ENCODE results near the gene FPGS. TPM values are rescaled to one million over a fixed set of nuclear protein-coding genes. Genes with fewer than 3 reads are reported as not detected.

FPGS gene
- total RNA-seq, 1 donor from 2014 or later, result 32.8 TPM

DNA sequence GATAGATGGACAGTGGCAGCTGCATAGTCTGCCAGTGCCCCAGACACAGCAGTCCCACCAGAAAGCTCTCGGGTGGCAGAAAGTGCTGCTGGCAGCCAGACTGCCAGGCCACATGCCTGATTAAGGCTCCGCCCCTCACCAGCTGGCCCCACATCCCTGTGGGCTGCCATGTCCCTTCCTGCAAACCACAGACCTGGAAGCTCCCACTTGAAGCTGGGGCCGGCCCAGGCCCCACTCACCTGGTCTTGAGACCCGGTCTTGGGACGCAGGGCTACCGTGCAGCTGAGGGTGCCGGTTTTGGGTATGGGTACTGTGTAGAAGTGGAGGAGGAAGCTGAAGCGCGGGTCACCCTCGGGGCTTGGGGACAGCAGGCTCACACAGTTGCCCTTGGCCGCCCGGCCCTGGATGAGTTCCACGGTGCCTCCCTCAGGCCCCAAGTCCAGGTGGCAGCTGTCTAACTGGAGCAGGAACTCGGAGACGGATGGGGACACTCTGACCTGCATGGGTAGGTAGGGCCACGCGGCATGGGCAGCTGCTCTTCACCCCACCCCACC is 15.3 kb downstream of the FPGS start:
- Histone ChIP-seq H3K27me3 (no peaks in the 10 kb centered on the region), H2AFZ (replicated peaks) (no peak overlapping the region), H3K4me2 (no peak overlapping the region), H3K79me2 (ENCODE audit: low read depth) (no peaks in the 10 kb centered on the region), H3K4me3 (no peak overlapping the region), H4K20me1 (ENCODE audit: low read depth) (no peaks in the 10 kb centered on the region), H3K4me1 (no peaks in the 10 kb centered on the region), H3K9ac (no peak overlapping the region), H3K27ac (no peak overlapping the region), H3K36me3 (no peaks in the 10 kb centered on the region), H3K9me3 (ENCODE audit: low read depth) (no peaks in the 10 kb centered on the region), H3F3A (ENCODE audit: low read depth) (peaks cover 4% of the 10 kb centered on the region)
- no peak overlapping the region for H3K27ac Mint-ChIP-seq
- no peaks in the 10 kb centered on the region for H3K36me3 Mint-ChIP-seq
- no peaks in the 10 kb centered on the region for H3K4me1 Mint-ChIP-seq
- peaks cover 4% of the 10 kb centered on the region for H3K27me3 Mint-ChIP-seq (ENCODE audit: insufficient read depth, low read depth)
- no peak for DNase-seq (ENCODE audit: low spot score)
- H3K9me3 Mint-ChIP-seq, result no peaks in the 10 kb centered on the region
- no peak overlapping the region for H3K4me3 Mint-ChIP-seq
- TF ChIP-seq EZH2 (IDR thresholded peaks at IDR 0.05), result no peak
- TF ChIP-seq, protein P1, sequence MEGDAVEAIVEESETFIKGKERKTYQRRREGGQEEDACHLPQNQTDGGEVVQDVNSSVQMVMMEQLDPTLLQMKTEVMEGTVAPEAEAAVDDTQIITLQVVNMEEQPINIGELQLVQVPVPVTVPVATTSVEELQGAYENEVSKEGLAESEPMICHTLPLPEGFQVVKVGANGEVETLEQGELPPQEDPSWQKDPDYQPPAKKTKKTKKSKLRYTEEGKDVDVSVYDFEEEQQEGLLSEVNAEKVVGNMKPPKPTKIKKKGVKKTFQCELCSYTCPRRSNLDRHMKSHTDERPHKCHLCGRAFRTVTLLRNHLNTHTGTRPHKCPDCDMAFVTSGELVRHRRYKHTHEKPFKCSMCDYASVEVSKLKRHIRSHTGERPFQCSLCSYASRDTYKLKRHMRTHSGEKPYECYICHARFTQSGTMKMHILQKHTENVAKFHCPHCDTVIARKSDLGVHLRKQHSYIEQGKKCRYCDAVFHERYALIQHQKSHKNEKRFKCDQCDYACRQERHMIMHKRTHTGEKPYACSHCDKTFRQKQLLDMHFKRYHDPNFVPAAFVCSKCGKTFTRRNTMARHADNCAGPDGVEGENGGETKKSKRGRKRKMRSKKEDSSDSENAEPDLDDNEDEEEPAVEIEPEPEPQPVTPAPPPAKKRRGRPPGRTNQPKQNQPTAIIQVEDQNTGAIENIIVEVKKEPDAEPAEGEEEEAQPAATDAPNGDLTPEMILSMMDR (IDR thresholded peaks at IDR 0.05), result no peak
- no peak for TF ChIP-seq EZH2phosphoT487 (IDR thresholded peaks at IDR 0.05)

- peak overlapping the region; percentile 27 for H3K4me3 Mint-ChIP-seq
- no peak overlapping the region for H3K4me3 ChIP-seq
- H4K20me1 ChIP-seq (ENCODE audit: low read depth), result no peaks in the 10 kb centered on the region
- no peaks in the 10 kb centered on the region for H3K9me3 ChIP-seq (ENCODE audit: low read depth)
- H3K4me1 Mint-ChIP-seq, result no peaks in the 10 kb centered on the region
- DNase-seq (ENCODE audit: low spot score), result no peak
- TF ChIP-seq, protein P1 (IDR thresholded peaks at IDR 0.05), result no peak
- TF ChIP-seq EZH2phosphoT487 (IDR thresholded peaks at IDR 0.05) (no peak), EZH2 (IDR thresholded peaks at IDR 0.05) (no peak)
- no peaks in the 10 kb centered on the region for H3K36me3 Mint-ChIP-seq
- H3K27me3 Mint-ChIP-seq (ENCODE audit: insufficient read depth, low read depth), result peaks cover 4% of the 10 kb centered on the region
- H3K4me1 ChIP-seq, result no peaks in the 10 kb centered on the region
- H3K4me2 ChIP-seq, result no peak overlapping the region
- H3K27ac Mint-ChIP-seq, result peak overlapping the region; percentile 57
- no peak overlapping the region for H3K9ac ChIP-seq
- H2AFZ ChIP-seq (replicated peaks), result no peak overlapping the region
- H3K27ac ChIP-seq, result no peak overlapping the region
- no peaks in the 10 kb centered on the region for H3K79me2 ChIP-seq (ENCODE audit: low read depth)
- H3K9me3 Mint-ChIP-seq, result no peaks in the 10 kb centered on the region
- H3K27me3 ChIP-seq, result no peaks in the 10 kb centered on the region
- H3K36me3 ChIP-seq, result no peaks in the 10 kb centered on the region
- peaks cover 4% of the 10 kb centered on the region for H3F3A ChIP-seq (ENCODE audit: low read depth)
Measured at GRCh38 chr9:127818574-127818973, 15.9 kb downstream of the FPGS start.

- no peak for DNase-seq (ENCODE audit: low spot score)
- H3K36me3 Mint-ChIP-seq, result no peaks in the 10 kb centered on the region
- H3K27ac Mint-ChIP-seq, result no peak overlapping the region
- H3K27me3 Mint-ChIP-seq (ENCODE audit: insufficient read depth, low read depth), result peaks cover 10% of the 10 kb centered on the region
- H3K27me3 ChIP-seq, result peaks cover 15% of the 10 kb centered on the region
- peaks cover 16% of the 10 kb centered on the region for H3F3A ChIP-seq (ENCODE audit: low read depth)
- no peak overlapping the region for H3K27ac ChIP-seq
- H3K4me1 Mint-ChIP-seq, result peaks cover 10% of the 10 kb centered on the region
- no peak overlapping the region for H2AFZ ChIP-seq (replicated peaks)
- no peaks in the 10 kb centered on the region for H4K20me1 ChIP-seq (ENCODE audit: low read depth)
- TF ChIP-seq, protein P1 (IDR thresholded peaks at IDR 0.05), result no peak
- TF ChIP-seq EZH2 (IDR thresholded peaks at IDR 0.05) (no peak), EZH2phosphoT487 (IDR thresholded peaks at IDR 0.05) (no peak)
- H3K36me3 ChIP-seq, result no peaks in the 10 kb centered on the region
- H3K4me1 ChIP-seq, result no peaks in the 10 kb centered on the region
- H3K9ac ChIP-seq, result no peak overlapping the region
- H3K9me3 ChIP-seq (ENCODE audit: low read depth), result no peaks in the 10 kb centered on the region
- H3K9me3 Mint-ChIP-seq, result no peaks in the 10 kb centered on the region
- H3K79me2 ChIP-seq (ENCODE audit: low read depth), result no peaks in the 10 kb centered on the region
- H3K4me2 ChIP-seq, result no peak overlapping the region
- no peak overlapping the region for H3K4me3 ChIP-seq
- H3K4me3 Mint-ChIP-seq, result no peak overlapping the region
Measured at GRCh38 chr9:127822108-127822507, 19.4 kb downstream of the FPGS start.
